Upper lobe of left lung (tissue), 4 donors: Measurements from ENCODE around the gene LENG9.

Experiments
- CTCF ChIP-seq, 6 experiments: fragments of 450-650 bp in 4 of 6; fragments of 200-600 bp in 2 of 6; sonication (generic) in 2 of 6; IDR thresholded peaks; one replicate each; pipeline ENCODE4 v1.5.1; 2016 to 2019; ENCODE audit warnings: antibody characterized with exemption in 6 of 6
- EP300 ChIP-seq, 4 donors: sonication (generic); formaldehyde crosslinking; IDR thresholded peaks; one replicate each; pipeline ENCODE4 v1.5.1; 2017; ENCODE audit warnings: antibody characterized with exemption in 4 of 4, control low read depth in 2 of 4

- no peak for TF ChIP-seq EP300 (IDR thresholded peaks at IDR 0.05)
- no peak for TF ChIP-seq CTCF (IDR thresholded peaks at IDR 0.05)
Observed at GRCh38 chr19:54453921-54454780, 9.4 kb downstream of the LENG9 start.
